HG03575 (cell line): ENCODE measurements around the gene AGAP1.
"Not testable (repeated sequence)": the region's sequence is repeated elsewhere in the genome, so short reads cannot be mapped to it uniquely, and the experiment has no call there.

Experiments
- ATAC-seq: cut with Tn5 transposase; IDR thresholded peaks from one replicate; pipeline ENCODE4 v1.9.1; 2021; ENCODE audit not compliant: unreplicated experiment, insufficient number of reproducible peaks, low FRiP score; ENCODE audit errors: extremely low read depth

AGAP1 gene

GRCh38 chr2:236047886-236048540 is 554.2 kb downstream of the AGAP1 start:
- no peak for ATAC-seq

- no peak for ATAC-seq
Measured at GRCh38 chr2:236049981-236050380, 556.1 kb downstream of the AGAP1 start.

DNA sequence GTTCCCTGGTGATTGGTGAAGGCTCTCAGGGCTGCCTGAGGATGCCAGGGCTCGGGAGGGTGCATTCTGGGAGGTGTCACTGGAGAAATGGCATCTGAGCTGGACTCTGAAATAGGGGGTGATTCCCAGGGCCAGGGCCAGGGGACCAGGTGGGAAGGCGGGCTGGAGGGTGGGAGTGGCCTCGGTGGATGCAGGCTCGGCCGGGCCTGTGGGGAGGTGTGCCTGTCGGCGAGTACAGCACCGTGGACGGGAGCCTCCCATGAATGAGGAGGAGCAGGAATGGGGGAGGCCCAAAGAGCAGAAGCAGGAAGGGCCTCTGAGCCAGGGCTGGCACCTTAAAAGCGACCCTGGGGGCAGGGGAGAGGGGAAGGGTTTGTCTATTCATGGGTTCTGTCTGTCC is 557.5 kb downstream of the AGAP1 start:
- no peak for ATAC-seq

GRCh38 chr2:236051806-236052205 is 558.0 kb downstream of the AGAP1 start:
- ATAC-seq: no peak

DNA sequence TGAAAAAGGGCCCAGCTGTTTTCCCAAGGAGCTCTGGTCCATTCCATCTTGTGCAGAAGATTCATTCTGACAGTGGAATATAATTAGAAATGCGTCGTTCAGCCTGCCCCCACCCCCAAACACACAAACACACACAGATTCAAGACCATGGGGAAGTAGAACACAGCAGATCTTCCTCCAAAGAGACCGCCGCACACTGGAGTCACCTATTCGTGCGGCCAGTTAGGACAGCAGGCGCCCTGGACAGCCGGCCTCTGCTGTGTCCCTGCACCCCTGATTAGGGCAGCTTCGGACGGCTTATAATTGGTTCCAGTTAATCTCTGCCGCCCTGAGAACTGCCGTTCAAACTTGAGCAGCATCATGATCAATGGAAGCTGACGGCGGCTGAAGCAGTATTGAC is 558.4 kb downstream of the AGAP1 start:
- ATAC-seq: no peak

DNA sequence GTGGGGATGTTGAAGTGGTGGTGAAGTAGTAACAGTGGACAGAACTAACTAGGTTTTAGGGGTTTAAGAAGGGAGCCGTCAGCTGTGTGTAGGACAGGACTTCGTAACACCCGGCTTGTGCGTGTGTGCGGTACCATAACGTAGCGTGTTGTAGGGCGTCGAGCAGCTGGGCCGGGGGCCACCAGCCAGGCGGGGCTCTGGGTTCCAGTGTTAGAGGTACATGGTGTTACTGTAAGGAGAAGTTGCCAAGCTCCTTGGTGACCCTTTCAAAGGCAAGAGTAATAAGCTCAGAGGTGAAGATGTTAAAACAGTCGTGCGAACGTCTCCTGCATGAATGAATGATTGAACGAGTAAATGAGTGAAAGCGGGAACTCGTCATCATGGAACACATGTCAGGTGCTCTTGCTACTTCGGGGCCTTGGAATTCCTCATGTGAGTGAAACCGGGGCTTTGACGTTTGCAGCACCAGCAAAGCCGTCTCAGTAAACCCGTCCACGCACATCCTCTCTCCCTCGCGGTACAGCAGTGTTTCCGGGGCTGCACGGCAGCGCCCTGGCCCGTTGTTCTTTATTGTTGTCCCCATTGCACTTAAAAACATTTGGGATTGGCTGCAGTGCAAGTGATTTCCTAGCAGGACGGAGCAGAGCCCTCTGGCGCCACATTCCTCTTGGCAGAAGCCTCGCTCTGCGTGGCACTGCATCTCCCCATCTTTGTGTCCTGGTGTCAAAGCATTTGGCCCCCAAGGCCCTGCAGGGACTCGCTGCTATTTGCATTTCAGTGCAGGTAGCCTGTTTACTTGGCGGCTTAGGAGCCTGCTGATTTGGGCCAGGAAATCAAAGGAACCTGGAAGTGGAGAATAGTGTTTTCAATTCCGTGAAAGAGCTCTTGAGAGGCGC is 559.3 kb downstream of the AGAP1 start:
- ATAC-seq: no peak

DNA sequence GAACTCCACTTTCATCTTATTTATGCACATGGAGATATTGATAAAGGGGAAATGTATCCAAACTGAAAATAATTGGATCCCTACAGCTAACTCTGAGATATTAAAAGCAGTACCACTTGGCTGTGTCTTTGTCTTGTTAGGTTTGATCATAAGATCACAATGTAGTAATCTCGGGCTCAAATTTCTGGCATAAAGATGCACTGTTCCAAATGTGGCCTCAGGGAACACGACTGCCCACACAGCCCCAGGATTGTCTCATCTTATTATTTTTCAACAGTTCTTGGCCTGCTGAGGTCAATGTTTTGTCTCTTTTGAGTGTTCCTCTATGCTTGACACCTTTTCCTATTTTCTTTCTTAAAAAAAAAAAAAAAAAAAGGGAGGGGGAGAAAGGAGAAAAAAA is 560.3 kb downstream of the AGAP1 start:
- ATAC-seq: no peak

GRCh38 chr2:236054621-236055305 is 560.9 kb downstream of the AGAP1 start:
- no peak for ATAC-seq

DNA sequence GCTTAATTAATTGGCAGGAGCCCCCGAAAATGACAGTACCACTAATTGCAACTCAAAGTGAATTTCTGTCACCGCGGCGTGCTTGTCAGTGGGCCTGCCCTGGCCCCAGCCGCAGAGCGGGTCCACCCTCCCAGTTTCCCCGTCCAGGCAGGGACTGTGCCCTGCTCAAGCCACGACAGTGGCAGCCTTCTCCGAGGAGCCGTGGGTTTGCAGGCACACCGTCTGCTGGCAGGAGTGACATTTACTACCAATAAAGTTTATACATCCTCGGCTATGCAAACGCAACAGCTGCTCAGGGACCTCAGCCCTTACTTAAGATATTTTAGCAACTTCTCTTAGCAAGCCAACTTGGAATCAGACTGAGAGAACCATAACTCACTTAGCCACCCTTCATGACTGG is 561.6 kb downstream of the AGAP1 start:
- no peak for ATAC-seq

DNA sequence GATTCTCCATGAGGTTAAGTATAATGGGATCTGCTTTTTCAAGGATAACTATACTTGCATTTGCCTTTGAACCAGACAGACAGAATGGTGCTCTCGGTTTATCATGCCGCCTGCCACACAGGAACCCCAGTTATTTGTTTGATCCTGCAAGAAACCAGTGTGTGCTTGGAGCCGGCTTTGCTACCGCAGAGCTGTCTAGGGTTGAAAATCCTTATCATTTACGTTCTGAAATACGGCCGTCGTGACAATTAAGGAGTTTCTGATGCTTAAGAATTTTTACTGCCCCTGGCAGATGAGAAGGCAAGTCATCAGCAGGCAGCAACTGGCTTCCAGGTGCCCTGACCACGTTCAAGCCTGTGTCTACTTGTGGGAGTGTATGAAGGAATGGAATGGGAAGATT is 562.3 kb downstream of the AGAP1 start:
- ATAC-seq: no peak

- ATAC-seq: no peak
Measured at GRCh38 chr2:236057375-236057774, 563.5 kb downstream of the AGAP1 start.

DNA sequence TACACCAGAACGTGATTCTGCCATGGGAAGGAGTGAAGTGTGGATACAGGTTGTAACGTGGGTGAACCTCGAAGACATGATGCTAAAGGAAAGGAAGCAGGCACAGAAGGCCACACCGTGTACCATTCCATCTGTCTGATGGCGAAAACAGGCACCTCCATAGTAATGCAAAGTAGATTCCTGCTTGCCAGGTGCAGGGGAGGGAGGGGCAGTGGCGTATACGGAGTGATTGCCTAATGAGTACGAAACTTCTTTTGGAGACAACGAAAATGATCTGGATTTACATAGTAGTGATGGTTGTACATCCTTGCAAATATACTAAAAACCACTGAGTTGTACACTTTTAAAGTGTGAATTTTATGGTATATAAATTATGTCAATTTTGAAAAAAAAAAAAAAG is 567.7 kb downstream of the AGAP1 start:
- ATAC-seq: no peak

DNA sequence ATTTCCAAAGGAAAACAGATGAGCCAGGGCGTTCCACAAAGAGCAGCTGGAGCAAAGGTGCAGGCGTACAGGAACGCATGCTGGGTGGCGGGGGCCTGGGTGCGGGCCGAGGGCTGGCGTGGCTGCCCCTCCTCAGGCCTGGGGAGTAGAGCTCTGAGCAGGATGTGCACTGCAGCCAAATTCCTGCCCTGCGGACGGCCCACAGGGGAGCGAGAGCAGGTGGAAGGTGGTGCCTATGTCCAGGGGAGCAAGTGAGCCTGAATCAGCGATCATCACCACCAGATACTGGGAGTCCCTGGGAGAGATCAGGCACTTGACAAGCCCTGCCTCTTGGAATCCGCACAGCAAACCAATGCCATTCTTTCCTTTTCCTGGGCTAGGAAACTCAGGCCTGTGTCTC is 568.1 kb downstream of the AGAP1 start:
- no peak for ATAC-seq

DNA sequence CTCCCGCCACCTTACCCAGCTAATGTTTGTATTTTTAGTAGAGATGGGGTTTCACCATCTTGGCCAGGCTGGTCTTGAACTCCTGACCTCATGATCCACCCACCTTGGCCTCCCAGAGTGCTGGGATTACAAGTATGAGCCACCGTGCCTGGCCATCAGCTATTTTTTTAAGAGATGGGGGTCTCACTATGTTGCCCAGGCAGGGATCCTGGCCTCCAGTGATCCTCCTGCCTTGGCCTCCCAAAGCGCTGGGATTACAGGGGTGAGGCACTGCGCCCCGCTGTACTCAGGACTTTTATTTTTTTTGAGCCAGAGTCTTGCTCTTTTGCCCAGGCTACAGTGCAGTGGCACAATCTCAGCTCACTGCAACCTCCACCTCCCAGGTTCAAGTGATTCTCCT is 569.0 kb downstream of the AGAP1 start:
- not testable (repeated sequence) for ATAC-seq

DNA sequence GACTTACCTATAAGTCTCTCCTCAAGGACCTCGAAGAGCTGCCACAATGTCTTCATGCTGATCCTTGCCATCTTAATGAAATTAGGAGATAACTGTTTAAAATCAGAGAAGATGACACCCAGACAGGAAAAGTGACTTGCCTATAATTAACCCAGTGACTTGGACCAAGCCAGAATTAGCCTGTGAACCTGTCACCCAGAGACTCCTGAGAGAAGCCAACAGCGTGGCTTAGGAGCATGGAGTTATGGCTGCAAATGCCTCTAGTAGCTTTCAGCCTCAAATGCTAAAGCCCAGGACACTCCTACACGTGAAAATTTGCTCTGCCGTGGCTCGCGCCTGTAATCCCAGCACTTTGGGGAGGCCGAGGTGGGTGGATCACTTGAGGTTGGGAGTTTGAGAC is 570.2 kb downstream of the AGAP1 start:
- no peak for ATAC-seq

- no peak for ATAC-seq
Measured at GRCh38 chr2:236065314-236066160, 571.7 kb downstream of the AGAP1 start.

- no peak for ATAC-seq
Measured at GRCh38 chr2:236070236-236070635, 576.4 kb downstream of the AGAP1 start.

DNA sequence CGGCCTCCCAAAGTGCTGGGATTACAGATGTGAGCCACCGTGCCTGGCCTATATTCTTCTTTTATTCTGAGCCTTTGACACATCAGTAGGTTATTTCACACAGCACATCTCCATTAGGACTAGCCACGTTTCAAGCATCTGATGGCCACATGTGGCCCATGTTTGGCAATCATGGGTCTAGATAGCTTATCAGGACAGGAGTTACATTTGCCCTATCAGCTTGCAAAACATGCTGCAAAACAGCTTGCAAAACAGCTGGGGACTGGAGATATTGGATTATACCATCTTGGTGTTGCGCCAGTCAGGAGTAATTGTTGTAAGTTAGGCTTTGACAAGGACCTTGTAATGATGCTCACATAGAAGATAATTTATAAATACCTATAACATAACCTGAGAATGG is 579.4 kb downstream of the AGAP1 start:
- ATAC-seq: no peak
